CD4-positive, CD25-positive, alpha-beta regulatory T cell (primary cell): ENCODE data around the gene WDR93. TPM values are rescaled to one million over a fixed set of nuclear protein-coding genes. Genes with fewer than 3 reads are reported as not detected.

Experiments used
- ATAC-seq, 2 donors: fragments of 150-1000 bp; cut with Tn5 transposase; one replicate each; pipeline ENCODE4 v1.10.0; 2021; ENCODE audit warnings: low read depth in 2 of 2, moderate number of reproducible peaks in 2 of 2, moderate library complexity in 1 of 2
- DNase-seq, 3 donors: peaks; one replicate each; pipeline versions ENCODE4 v3.0.0 to v3.0.0-alpha.2; 2012 to 2022; ENCODE audit warnings: mixed read lengths in 1 of 3
- H3K27ac ChIP-seq: one replicate; pipeline ENCODE4 v1.7.0; 2013; ENCODE audit warnings: mild to moderate bottlenecking, low read length; ENCODE audit not compliant: insufficient read depth, poor library complexity, severe bottlenecking
- H3K27me3 ChIP-seq: one replicate; pipeline ENCODE4 v1.7.0; 2013; ENCODE audit warnings: low read length; ENCODE audit not compliant: control insufficient read depth, insufficient read depth
- H3K36me3 ChIP-seq: one replicate; pipeline ENCODE4 v1.7.0; 2013; ENCODE audit warnings: mild to moderate bottlenecking, low read length, moderate library complexity; ENCODE audit not compliant: control insufficient read depth, insufficient read depth
- H3K4me1 ChIP-seq: 2 replicates; pipeline ENCODE4 v1.7.0; 2013; ENCODE audit warnings: mild to moderate bottlenecking, low read length; ENCODE audit not compliant: insufficient read depth, control insufficient read depth, poor library complexity, severe bottlenecking
- H3K4me3 ChIP-seq: one replicate; pipeline ENCODE4 v1.7.0; 2013; ENCODE audit warnings: low read depth, mild to moderate bottlenecking, low read length, moderate library complexity
- H3K9me3 ChIP-seq, 2 experiments: 1 replicate in 1 of 2; 2 replicates in 1 of 2; pipeline ENCODE4 v1.7.0; 2013; ENCODE audit warnings: low read length in 2 of 2, mild to moderate bottlenecking in 1 of 2, moderate library complexity in 1 of 2; ENCODE audit not compliant: control insufficient read depth in 2 of 2
- H3K27ac Mint-ChIP-seq, 3 donors: one replicate each; pipeline ENCODE4 v1.8.0; 2020 to 2022; ENCODE audit warnings: mild to moderate bottlenecking in 3 of 3, mixed read lengths in 3 of 3, moderate library complexity in 2 of 3
- H3K27me3 Mint-ChIP-seq: one replicate; pipeline ENCODE4 v1.8.0; 2022; ENCODE audit warnings: mild to moderate bottlenecking, mixed read lengths
- H3K36me3 Mint-ChIP-seq: one replicate; pipeline ENCODE4 v1.8.0; 2020; ENCODE audit warnings: mixed read lengths
- H3K4me1 Mint-ChIP-seq, 4 donors: one replicate each; pipeline ENCODE4 v1.8.0; 2020 to 2022; ENCODE audit warnings: mixed read lengths in 4 of 4, mild to moderate bottlenecking in 1 of 4
- H3K4me3 Mint-ChIP-seq, 4 donors: one replicate each; pipeline ENCODE4 v1.8.0; 2020 to 2022; ENCODE audit warnings: mild to moderate bottlenecking in 4 of 4, mixed read lengths in 4 of 4, moderate library complexity in 3 of 4
- H3K9me3 Mint-ChIP-seq, 7 donors: one replicate each; pipeline ENCODE4 v1.8.0; 2020 to 2022; ENCODE audit warnings: mixed read lengths in 7 of 7, mild to moderate bottlenecking in 3 of 7, moderate library complexity in 2 of 7
- polyA plus RNA-seq, 4 donors: library from polyadenylated mRNA; unstranded; fragments of 300-500 nt; fragmentation: Illumina TruSeq; gene quantifications; one replicate each; pipeline ENCODE4 v1.2.3, GENCODE V29; 2021
- total RNA-seq: library from RNA; stranded (reverse); gene quantifications from one replicate; pipeline ENCODE4 v1.2.3, GENCODE V29; 2022

WDR93 gene
- not detected for total RNA-seq
- polyA plus RNA-seq = not detected

DNA sequence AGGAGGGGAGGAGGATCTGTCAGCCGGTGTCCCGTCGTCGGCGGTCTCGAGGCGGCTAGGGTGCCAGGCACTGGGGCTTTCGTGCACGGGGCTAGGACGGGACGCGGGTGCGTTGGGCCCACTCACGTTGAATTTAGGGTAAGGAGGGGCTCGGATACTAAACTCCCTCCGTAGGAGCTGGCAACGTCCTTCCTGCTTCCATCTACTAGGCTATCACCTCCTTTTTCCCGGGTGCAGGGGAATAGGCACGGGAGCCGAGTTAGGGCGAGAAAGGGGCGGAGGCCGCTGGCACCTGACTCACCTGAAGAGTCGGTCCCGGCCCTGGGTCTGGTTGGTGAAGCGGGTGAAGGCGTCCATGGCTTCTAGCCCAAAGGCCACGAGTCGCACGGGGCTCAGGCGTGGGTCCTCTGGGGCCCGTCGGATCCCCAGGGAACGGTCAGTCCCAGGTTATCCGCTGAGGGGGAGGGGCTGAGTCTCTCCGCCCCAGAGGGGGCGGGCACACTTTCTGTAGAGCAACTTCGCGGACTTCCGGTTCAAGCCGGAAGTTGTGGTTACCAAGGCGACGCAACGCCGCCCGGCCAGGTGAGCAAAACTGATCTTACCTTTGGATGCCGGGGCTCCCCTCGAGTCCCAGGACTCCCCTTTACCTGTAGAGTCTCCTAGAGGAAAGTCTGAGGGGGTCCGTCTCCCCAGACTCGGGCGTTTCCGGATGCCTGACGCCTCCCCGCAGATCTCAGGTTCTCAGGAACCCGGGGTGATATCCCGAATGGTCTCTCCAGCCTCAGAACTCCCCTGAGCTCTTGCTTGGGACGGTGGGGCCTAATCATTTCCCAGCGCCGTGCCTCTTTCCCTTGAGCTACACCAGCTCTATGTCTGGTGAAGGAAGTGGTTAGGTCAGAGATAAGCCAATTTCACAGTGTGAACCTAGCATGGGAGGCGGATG lies at the start of gene WDR93, which contains the start of gene PEX11A:
WDR93 (plus strand) TSS at position 536 of the 943 bp plus-strand sequence. CDS start 10,936 bp downstream, outside the sequence.
PEX11A (minus strand) TSS at position 479 of the 943 bp plus-strand sequence; CDS start at position 357, 122 bp downstream.
- Mint-ChIP-seq H3K27me3 (peaks cover 29% of the 10 kb centered on the region), H3K4me1 (peaks cover 9 to 20% (median 11%) of the 10 kb centered on the region in 4 donors), H3K9me3 (no peaks in the 10 kb centered on the region), H3K27ac (peak within 1 kb of the TSS; percentile 64 to 89 (median 89)), H3K4me3 (peak within 1 kb of the TSS; percentile 85 to 98 (median 92)), H3K36me3 (peaks cover 1% of the 10 kb centered on the region)
- H3K36me3 ChIP-seq = no peaks in the 10 kb centered on the region
- peak within 1 kb of the TSS; percentile 78 for H3K4me3 ChIP-seq
- no peaks in the 10 kb centered on the region for H3K9me3 ChIP-seq
- H3K4me1 ChIP-seq = peaks cover 16% of the 10 kb centered on the region
- DNase-seq (peak; percentile 58 to 84 (median 78)), ATAC-seq (peak; percentile 77 to 86)
- H3K27me3 ChIP-seq = no peaks in the 10 kb centered on the region
- H3K27ac ChIP-seq = no peak within 1 kb of the TSS

DNA sequence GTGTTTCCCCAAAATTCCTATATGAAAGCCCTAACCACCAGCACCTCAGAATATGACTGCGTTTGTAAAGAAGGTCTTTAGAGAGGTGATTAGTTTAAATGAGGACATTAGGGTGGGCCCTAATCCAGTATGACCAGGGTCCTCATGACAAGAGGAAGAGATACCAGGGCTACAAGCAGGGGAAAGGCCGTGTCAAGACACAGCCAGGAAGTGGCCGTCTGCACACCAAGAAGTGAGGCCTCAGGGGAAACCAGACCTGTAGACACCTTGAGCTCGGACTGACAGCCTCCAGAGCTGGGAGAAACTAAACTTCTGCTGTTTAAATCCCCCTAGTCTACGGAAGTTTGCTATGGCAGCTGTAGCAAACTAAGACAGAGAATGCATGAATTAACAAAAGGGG lies 49.6 kb upstream of the WDR93 start:
- Mint-ChIP-seq H3K4me1 (no peaks in the 10 kb centered on the region), H3K27ac (no peak overlapping the region), H3K4me3 (no peak overlapping the region), H3K9me3 (peaks cover 0 to 1% (median 0%) of the 10 kb centered on the region in 7 donors), H3K36me3 (no peaks in the 10 kb centered on the region), H3K27me3 (peaks cover 1% of the 10 kb centered on the region)
- Histone ChIP-seq H3K4me1 (no peaks in the 10 kb centered on the region), H3K36me3 (no peaks in the 10 kb centered on the region), H3K9me3 (no peaks in the 10 kb centered on the region), H3K27me3 (no peaks in the 10 kb centered on the region), H3K4me3 (no peak overlapping the region), H3K27ac (no peak overlapping the region)
- DNase-seq = no peak
- ATAC-seq = no peak

GRCh38 chr15:89642106-89642505 lies 48.5 kb upstream of the WDR93 start:
- Mint-ChIP-seq H3K4me3 (no peak overlapping the region), H3K9me3 (peaks cover 0 to 1% (median 0%) of the 10 kb centered on the region in 7 donors), H3K27me3 (peaks cover 6% of the 10 kb centered on the region), H3K4me1 (no peaks in the 10 kb centered on the region), H3K27ac (no peak overlapping the region), H3K36me3 (no peaks in the 10 kb centered on the region)
- Histone ChIP-seq H3K4me1 (no peaks in the 10 kb centered on the region), H3K27me3 (no peaks in the 10 kb centered on the region), H3K4me3 (no peak overlapping the region), H3K9me3 (no peaks in the 10 kb centered on the region), H3K36me3 (no peaks in the 10 kb centered on the region), H3K27ac (no peak overlapping the region)
- DNase-seq (no peak), ATAC-seq (no peak)

- H3K9me3 ChIP-seq = no peaks in the 10 kb centered on the region
- no peaks in the 10 kb centered on the region for H3K36me3 ChIP-seq
- ATAC-seq (no peak), DNase-seq (no peak)
- H3K9me3 Mint-ChIP-seq = no peaks in the 10 kb centered on the region
- no peak overlapping the region for H3K4me3 ChIP-seq
- H3K4me1 Mint-ChIP-seq = no peaks in the 10 kb centered on the region
- no peaks in the 10 kb centered on the region for H3K27me3 ChIP-seq
- H3K27ac ChIP-seq = no peak overlapping the region
- H3K4me1 ChIP-seq = no peaks in the 10 kb centered on the region
- no peak overlapping the region for H3K4me3 Mint-ChIP-seq
- H3K27me3 Mint-ChIP-seq = peaks cover 10% of the 10 kb centered on the region
- H3K36me3 Mint-ChIP-seq = no peaks in the 10 kb centered on the region
- H3K27ac Mint-ChIP-seq = no peak overlapping the region
Observed at GRCh38 chr15:89645680-89646079, 44.9 kb upstream of the WDR93 start.

- no peak overlapping the region for H3K27ac ChIP-seq
- Mint-ChIP-seq H3K9me3 (no peaks in the 10 kb centered on the region), H3K27ac (no peak overlapping the region), H3K4me1 (no peaks in the 10 kb centered on the region), H3K4me3 (no peak overlapping the region), H3K36me3 (no peaks in the 10 kb centered on the region), H3K27me3 (peaks cover 10% of the 10 kb centered on the region)
- no peaks in the 10 kb centered on the region for H3K9me3 ChIP-seq
- no peak overlapping the region for H3K4me3 ChIP-seq
- no peaks in the 10 kb centered on the region for H3K36me3 ChIP-seq
- no peaks in the 10 kb centered on the region for H3K27me3 ChIP-seq
- DNase-seq (no peak), ATAC-seq (no peak)
- no peaks in the 10 kb centered on the region for H3K4me1 ChIP-seq
Observed at GRCh38 chr15:89646416-89647141, 44.0 kb upstream of the WDR93 start.

- H3K27me3 Mint-ChIP-seq = peaks cover 10% of the 10 kb centered on the region
- Histone ChIP-seq H3K4me3 (no peak overlapping the region), H3K4me1 (no peaks in the 10 kb centered on the region), H3K27me3 (no peaks in the 10 kb centered on the region), H3K36me3 (no peaks in the 10 kb centered on the region), H3K9me3 (no peaks in the 10 kb centered on the region), H3K27ac (no peak overlapping the region)
- H3K9me3 Mint-ChIP-seq = no peaks in the 10 kb centered on the region
- no peak overlapping the region for H3K4me3 Mint-ChIP-seq
- DNase-seq (peak; percentile 26 to 31 (median 28)), ATAC-seq (no peak)
- H3K36me3 Mint-ChIP-seq = no peaks in the 10 kb centered on the region
- H3K27ac Mint-ChIP-seq = no peak overlapping the region
- H3K4me1 Mint-ChIP-seq = no peaks in the 10 kb centered on the region
Observed at GRCh38 chr15:89647191-89647851, 43.3 kb upstream of the WDR93 start.

DNA sequence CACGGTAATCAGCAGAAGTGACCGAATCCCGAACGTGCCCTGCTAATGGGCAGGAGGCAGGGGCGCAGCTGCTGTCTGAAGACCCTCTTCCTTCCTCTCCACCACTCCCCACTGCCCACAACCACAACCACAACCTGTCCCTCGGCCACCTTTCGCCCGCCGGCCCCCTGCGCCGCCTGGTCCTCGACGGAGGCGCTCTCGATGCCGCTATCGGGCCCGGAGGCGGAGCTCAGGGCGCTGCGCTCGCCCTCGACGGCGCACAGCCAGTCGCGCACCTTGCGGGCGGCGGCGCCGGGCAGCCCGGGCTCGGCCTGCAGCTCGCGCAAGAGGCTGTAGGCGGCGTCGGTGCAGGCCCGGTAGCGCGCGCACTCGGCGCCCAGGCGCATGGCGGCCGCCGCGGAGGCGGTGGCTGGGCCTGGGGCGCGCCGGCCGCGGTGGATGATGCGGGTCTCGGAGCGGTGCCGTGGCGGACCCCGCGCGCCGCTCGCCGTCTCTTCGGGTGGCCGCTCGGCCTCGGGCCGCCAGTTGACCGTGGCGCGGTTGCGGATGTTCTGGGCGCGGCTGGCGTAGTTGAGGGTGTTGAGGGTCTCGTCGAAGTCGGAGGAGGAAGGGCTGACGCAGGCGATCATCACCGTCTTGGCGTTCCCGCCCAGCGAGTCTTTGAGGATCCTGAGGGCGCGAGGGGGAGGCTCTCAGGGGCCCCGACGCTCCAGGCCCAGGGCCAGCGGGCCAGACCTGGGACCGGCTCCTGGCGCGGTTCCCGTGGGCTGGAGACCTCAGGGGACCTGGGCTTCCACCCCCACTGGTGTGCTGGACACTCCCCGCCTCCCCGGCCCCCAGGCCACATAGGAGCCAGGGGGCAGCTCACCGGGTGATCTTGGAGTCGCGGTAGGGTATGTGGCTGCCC lies 42.3 kb upstream of the WDR93 start:
- no peaks in the 10 kb centered on the region for H3K9me3 ChIP-seq
- no peaks in the 10 kb centered on the region for H3K4me1 ChIP-seq
- peaks cover 15% of the 10 kb centered on the region for H3K27me3 Mint-ChIP-seq
- no peak overlapping the region for H3K4me3 Mint-ChIP-seq
- H3K9me3 Mint-ChIP-seq = no peaks in the 10 kb centered on the region
- DNase-seq (no peak), ATAC-seq (no peak)
- no peak overlapping the region for H3K4me3 ChIP-seq
- peaks cover 0 to 2% (median 0%) of the 10 kb centered on the region in 4 donors for H3K4me1 Mint-ChIP-seq
- no peak overlapping the region for H3K27ac Mint-ChIP-seq
- H3K27me3 ChIP-seq = no peaks in the 10 kb centered on the region
- no peak overlapping the region for H3K27ac ChIP-seq
- H3K36me3 ChIP-seq = no peaks in the 10 kb centered on the region
- no peaks in the 10 kb centered on the region for H3K36me3 Mint-ChIP-seq
